ENCODE measurements around the gene KRT9. TPM values are rescaled to one million over a fixed set of nuclear protein-coding genes. Genes with fewer than 3 reads are reported as not detected.

KRT9 gene
- total and polyA plus RNA-seq, 9 of the 15 experiments (the other 6 are each of a cell fraction or from before 2014, with no cell fraction given) = 0.03 TPM; not detected in 8

DNA sequence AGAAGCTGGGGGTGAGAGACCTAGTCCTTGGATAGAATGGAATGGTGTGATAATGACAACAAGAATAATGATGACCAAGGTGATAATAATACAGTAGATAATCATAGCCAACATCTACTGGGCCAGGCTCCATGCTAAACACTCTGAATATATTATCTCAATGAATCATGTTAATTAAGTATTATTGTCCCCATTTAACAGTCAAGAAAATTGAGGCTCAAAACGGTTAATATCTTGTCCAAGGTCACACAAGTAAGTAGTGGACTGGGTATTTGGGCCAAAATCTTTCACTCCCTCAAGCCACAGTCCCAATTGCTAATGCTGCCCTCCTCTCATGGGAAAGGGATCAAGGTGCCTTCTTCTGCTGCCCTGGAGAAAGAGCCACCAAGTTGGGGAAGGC, 39.9 kb downstream of the KRT9 start:
- DNase-seq (ENCODE audit: extremely low read depth in 1 of 4, low spot score in 3 of 4) (no peak), ATAC-seq (no peak), FAIRE-seq (no peak)
- Histone ChIP-seq H4K20me1 (replicated peaks; ENCODE audit: control insufficient read depth, insufficient read depth, low read length) (no peaks in the 10 kb centered on the region; the same call in 1 of the 2 replicates), H3K36me3 (ENCODE audit: control insufficient read depth, insufficient read depth, low read length) (no peaks in the 10 kb centered on the region), H3K79me2 (ENCODE audit: control insufficient read depth, insufficient read depth, low read length) (peaks cover 20% of the 10 kb centered on the region), H3K4me1 (replicated peaks in 1 of 2; ENCODE audit: control insufficient read depth in 2 of 2, insufficient read depth in 2 of 2, low read length in 2 of 2) (peaks cover 40 to 49% of the 10 kb centered on the region in 2 experiments), H3K9me3 (replicated peaks; ENCODE audit: control insufficient read depth, insufficient read depth, low read depth, low read length) (no peaks in the 10 kb centered on the region), H3K4me2 (ENCODE audit: insufficient read depth, low read length) (no peak overlapping the region), H3K27ac (ENCODE audit: extremely low read depth, low read depth, low read length) (no peak overlapping the region; the same call in 2 of the 3 replicates), H2AFZ (ENCODE audit: low read depth, low read length) (peak overlapping the region; percentile 32; the same call in 1 of the 2 replicates), H3K4me3 (no peak overlapping the region), H3K9ac (ENCODE audit: insufficient read depth in 1 of 2, low read depth in 2 of 2, low read length in 2 of 2) (no peak overlapping the region), H3K9me1 (ENCODE audit: control insufficient read depth, insufficient read depth, low read length) (no peaks in the 10 kb centered on the region), H3K27me3 (ENCODE audit: control insufficient read depth in 2 of 2, insufficient read depth in 2 of 2, low read length in 2 of 2) (no peaks in the 10 kb centered on the region)
- WGBS (ENCODE audit: insufficient coverage, low coverage, missing lambda C conversion rate) = 22% methylated on average over 1 of the region's 1 CpG
- in situ Hi-C loops (cut with MboI) (no loop called here), intact Hi-C loops (cut with micrococcal nuclease) (no loop called here)
- CTCF ChIA-PET (ENCODE audit: low intra/inter-chr PET ratio) = no interaction called here
- POLR2A ChIA-PET = interaction anchor here (0.5 to 1.6 kb wide), 5 partner anchors 10 to 141 kb away, joined by 3 to 8 read pairs (median 5); no protein-coding TSS in a partner anchor
- no TSS peak for BruUV-seq (replicated peaks)
- no peak for TF ChIP-seq ILF3 (IDR thresholded peaks at IDR 0.05; ENCODE audit: borderline replicate concordance)
- peak; percentile 66; the same call in 1 of the 2 replicates for TF ChIP-seq BCOR (IDR thresholded peaks at IDR 0.05)
- TF ChIP-seq, protein P1, sequence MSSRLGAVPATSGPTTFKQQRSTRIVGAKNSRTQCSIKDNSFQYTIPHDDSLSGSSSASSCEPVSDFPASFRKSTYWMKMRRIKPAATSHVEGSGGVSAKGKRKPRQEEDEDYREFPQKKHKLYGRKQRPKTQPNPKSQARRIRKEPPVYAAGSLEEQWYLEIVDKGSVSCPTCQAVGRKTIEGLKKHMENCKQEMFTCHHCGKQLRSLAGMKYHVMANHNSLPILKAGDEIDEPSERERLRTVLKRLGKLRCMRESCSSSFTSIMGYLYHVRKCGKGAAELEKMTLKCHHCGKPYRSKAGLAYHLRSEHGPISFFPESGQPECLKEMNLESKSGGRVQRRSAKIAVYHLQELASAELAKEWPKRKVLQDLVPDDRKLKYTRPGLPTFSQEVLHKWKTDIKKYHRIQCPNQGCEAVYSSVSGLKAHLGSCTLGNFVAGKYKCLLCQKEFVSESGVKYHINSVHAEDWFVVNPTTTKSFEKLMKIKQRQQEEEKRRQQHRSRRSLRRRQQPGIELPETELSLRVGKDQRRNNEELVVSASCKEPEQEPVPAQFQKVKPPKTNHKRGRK (tag; IDR thresholded peaks at IDR 0.05) = no peak
- no peak for TF ChIP-seq MBD2 (IDR thresholded peaks at IDR 0.05; ENCODE audit: borderline replicate concordance, low read depth)
- no peak for TF ChIP-seq NR2C2 (CRISPR knock-in tag; IDR thresholded peaks at IDR 0.05)
- TF ChIP-seq NR2C2 (tag; IDR thresholded peaks at IDR 0.05) = no peak
- TF ChIP-seq ETS2 (tag; IDR thresholded peaks at IDR 0.05; ENCODE audit: borderline replicate concordance, poor library complexity, severe bottlenecking) = no peak
- TF ChIP-seq, protein P2, sequence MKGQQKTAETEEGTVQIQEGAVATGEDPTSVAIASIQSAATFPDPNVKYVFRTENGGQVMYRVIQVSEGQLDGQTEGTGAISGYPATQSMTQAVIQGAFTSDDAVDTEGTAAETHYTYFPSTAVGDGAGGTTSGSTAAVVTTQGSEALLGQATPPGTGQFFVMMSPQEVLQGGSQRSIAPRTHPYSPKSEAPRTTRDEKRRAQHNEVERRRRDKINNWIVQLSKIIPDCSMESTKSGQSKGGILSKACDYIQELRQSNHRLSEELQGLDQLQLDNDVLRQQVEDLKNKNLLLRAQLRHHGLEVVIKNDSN (CRISPR knock-in tag; IDR thresholded peaks at IDR 0.05) = no peak
- TF ChIP-seq NBN (IDR thresholded peaks at IDR 0.05; ENCODE audit: low read depth) = no peak
- no peak for TF ChIP-seq ZNF431 (CRISPR knock-in tag; IDR thresholded peaks at IDR 0.05)
- TF ChIP-seq ZNF124 (CRISPR knock-in tag; IDR thresholded peaks at IDR 0.05) = no peak
- no peak for TF ChIP-seq RUNX1 (IDR thresholded peaks at IDR 0.05; ENCODE audit: low read depth)
- peak; percentile 9 to 27; a peak in 1 of 4 replicates for TF ChIP-seq KDM1A (IDR thresholded peaks at IDR 0.05)
- no peak for TF ChIP-seq TBL1XR1 (IDR thresholded peaks at IDR 0.05; ENCODE audit: low read length in 2 of 2)
- no peak for TF ChIP-seq RFX1 (IDR thresholded peaks at IDR 0.05)
